ENCODE results near the gene ADAMTS6. TPM values are rescaled to one million over a fixed set of nuclear protein-coding genes. Genes with fewer than 3 reads are reported as not detected.

The ADAMTS6 gene
- total and polyA plus RNA-seq, 11 donors, result 0.28 to 4.3 (median 3.0) TPM

DNA sequence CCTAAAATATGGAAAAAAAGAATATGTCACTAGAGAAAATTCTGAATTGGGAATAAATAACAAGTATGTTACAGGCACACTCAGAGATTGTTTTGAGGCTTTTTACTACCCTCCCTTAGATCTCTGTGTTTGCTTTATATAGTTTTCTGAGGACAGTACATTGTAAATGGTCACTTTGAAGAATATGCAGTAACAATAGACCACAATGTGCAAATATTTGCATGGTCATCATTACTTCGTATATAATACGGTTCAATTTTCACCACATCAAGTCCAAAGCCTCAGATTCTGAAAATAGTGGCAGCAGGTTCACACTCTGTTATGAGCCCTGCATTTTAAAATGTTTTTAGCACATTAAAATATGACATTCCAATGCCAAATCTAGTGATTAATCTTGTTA, 238.6 kb downstream of the ADAMTS6 start:
- WGBS, 4 donors, result 79 to 93% (median 84%) methylated on average over 2 of the region's 2 CpGs
- DNase-seq (no peak), ATAC-seq (no peak)
- Histone ChIP-seq H3K9me3 (no peaks in the 10 kb centered on the region), H3K27me3 (no peaks in the 10 kb centered on the region), H3K27ac (no peak overlapping the region), H3K4me3 (no peak overlapping the region), H3K36me3 (no peaks in the 10 kb centered on the region), H3K4me1 (no peaks in the 10 kb centered on the region)
- intact Hi-C loops (cut with DNase I), result no loop called here
- TF ChIP-seq, protein P1, sequence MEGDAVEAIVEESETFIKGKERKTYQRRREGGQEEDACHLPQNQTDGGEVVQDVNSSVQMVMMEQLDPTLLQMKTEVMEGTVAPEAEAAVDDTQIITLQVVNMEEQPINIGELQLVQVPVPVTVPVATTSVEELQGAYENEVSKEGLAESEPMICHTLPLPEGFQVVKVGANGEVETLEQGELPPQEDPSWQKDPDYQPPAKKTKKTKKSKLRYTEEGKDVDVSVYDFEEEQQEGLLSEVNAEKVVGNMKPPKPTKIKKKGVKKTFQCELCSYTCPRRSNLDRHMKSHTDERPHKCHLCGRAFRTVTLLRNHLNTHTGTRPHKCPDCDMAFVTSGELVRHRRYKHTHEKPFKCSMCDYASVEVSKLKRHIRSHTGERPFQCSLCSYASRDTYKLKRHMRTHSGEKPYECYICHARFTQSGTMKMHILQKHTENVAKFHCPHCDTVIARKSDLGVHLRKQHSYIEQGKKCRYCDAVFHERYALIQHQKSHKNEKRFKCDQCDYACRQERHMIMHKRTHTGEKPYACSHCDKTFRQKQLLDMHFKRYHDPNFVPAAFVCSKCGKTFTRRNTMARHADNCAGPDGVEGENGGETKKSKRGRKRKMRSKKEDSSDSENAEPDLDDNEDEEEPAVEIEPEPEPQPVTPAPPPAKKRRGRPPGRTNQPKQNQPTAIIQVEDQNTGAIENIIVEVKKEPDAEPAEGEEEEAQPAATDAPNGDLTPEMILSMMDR (IDR thresholded peaks at IDR 0.05), result no peak
- no peak for TF ChIP-seq POLR2A (IDR thresholded peaks at IDR 0.05)

DNA sequence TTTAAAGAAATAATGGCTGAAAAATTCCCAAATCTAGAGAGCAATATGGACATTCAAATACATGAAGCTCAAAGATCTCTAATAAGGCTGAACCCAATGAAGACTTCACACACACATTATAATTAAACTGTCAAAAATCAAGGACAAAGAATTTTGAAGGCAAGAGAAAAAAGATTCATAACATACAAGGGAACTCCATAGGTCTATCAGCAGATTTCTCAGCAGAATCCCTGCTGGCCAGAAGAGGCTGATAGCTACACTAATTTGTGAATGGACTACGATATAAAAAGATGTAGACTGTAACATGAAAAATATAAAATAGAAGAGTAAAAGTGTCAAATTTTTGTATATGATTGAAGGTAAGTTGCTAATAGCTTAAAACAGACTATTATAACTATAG, 251.9 kb downstream of the ADAMTS6 start:
- ATAC-seq (no peak), DNase-seq (no peak)
- peaks cover 0 to 45% (median 30%) of the 10 kb centered on the region in 12 donors for H3K9me3 ChIP-seq
- H3K36me3 ChIP-seq, result peaks cover 0 to 10% (median 0%) of the 10 kb centered on the region in 9 donors
- no peaks in the 10 kb centered on the region for H3K27me3 ChIP-seq
- H3K27ac ChIP-seq, result no peak overlapping the region
- WGBS, 4 donors, result 92 to 100% (median 95%) methylated on average over 1 of the region's 1 CpG
- intact Hi-C loops (cut with DNase I), result no loop called here
- TF ChIP-seq, protein P1 (IDR thresholded peaks at IDR 0.05), result no peak
- no peak for TF ChIP-seq POLR2A (IDR thresholded peaks at IDR 0.05)
- no peak overlapping the region for H3K4me3 ChIP-seq
- H3K4me1 ChIP-seq, result peaks cover 0 to 3% (median 0%) of the 10 kb centered on the region in 12 donors

DNA sequence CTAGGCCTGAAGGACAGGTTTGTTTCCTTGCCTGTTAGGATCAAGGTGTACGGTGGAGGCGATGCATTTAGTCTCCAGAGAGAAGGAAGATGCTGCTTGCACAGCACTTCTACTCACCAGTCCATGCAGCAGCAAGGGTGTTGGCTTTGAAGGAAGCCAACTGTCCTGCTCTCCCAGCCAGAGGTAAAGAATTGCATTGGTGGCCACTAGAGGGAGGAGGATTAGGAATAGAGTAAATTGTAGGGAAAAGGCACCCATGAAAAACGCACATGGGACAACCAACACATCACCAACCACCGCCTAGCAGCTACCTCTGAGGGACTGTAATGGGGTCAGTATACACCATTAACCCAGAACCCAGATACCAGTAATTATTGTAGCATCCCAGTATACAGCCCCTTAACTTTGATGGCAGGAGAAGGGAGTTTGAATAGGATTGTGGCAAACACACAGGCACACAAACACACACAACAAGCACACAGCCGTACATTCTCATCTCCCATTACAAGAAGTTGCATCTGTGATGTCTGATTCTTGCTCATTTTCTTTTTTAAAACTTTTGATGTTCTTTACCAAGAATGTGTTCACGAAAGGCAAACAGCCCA, 267.7 kb downstream of the ADAMTS6 start:
- ATAC-seq (peak in 3 of 4 donors; percentile 48 to 70 (median 52)), DNase-seq (peak in 1 of 5 donors; percentile 6)
- intact Hi-C loops (cut with DNase I), result loop anchor here in 7 of 10 donors (5.0 to 10.0 kb wide), 5 partner anchors 112 to 399 kb away; partner anchors contain the start of gene ADAMTS6 (in 7 of the 7)

GRCh38 chr5:65209341-65209740, 272.4 kb downstream of the ADAMTS6 start:
- DNase-seq (no peak), ATAC-seq (no peak)
- H3K27ac ChIP-seq, result no peak overlapping the region
- intact Hi-C loops (cut with DNase I), result loop anchor here in 1 of 10 donors (10.0 kb wide), 1 partner anchor 395 kb away; no protein-coding TSS in a partner anchor
- H3K27me3 ChIP-seq, result no peaks in the 10 kb centered on the region
- H3K4me1 ChIP-seq, result no peaks in the 10 kb centered on the region
- no peak for TF ChIP-seq POLR2A (IDR thresholded peaks at IDR 0.05)
- TF ChIP-seq, protein P1 (IDR thresholded peaks at IDR 0.05), result no peak
- H3K36me3 ChIP-seq, result peaks cover 0 to 1% (median 0%) of the 10 kb centered on the region in 9 donors
- H3K4me3 ChIP-seq, result no peak overlapping the region
- no peaks in the 10 kb centered on the region for H3K9me3 ChIP-seq

More for the DNA sequence above, 267.7 kb downstream of the ADAMTS6 start:
- H3K4me3 ChIP-seq, result no peak overlapping the region
- no peak for TF ChIP-seq POLR2A (IDR thresholded peaks at IDR 0.05)
- TF ChIP-seq, protein P1 (IDR thresholded peaks at IDR 0.05), result peak in 11 of 12 donors; percentile 32 to 60 (median 39)
- no peaks in the 10 kb centered on the region for H3K27me3 ChIP-seq
- no peak overlapping the region for H3K27ac ChIP-seq
- WGBS, 4 donors, result 83 to 85% (median 84%) methylated on average over 6 of the region's 6 CpGs
- H3K4me1 ChIP-seq, result no peaks in the 10 kb centered on the region
- H3K9me3 ChIP-seq, result no peaks in the 10 kb centered on the region
- peaks cover 0 to 5% (median 0%) of the 10 kb centered on the region in 9 donors for H3K36me3 ChIP-seq

All from heart left ventricle (tissue), 16 donors.